ENCODE results near the gene TECPR1. TPM values are rescaled to one million over a fixed set of nuclear protein-coding genes. Genes with fewer than 3 reads are reported as not detected.

TECPR1 gene
- total RNA-seq, 1 experiment from 2014 or later: 13.9 TPM

DNA sequence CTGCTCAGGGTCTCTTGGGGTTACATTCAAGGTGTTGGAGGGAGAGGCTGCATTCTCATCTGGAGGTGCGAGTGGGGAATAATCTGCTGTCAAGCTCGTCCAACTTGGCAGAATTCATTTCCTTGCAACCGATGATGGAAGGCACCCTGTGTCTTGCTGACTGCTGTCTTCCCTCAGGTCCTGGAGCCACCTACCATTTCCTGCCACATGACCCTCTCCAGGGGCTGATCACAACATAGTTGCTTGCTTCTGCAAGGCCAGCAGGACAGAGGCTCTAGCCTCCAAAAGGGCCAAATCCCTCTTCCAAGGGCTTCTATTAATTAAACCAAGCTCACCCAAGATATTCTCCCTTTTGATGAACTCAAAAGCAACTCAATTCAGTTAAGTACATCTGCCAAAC is 15.3 kb upstream of the TECPR1 start:
- Mint-ChIP-seq H3K9me3 (no peaks in the 10 kb centered on the region), H3K36me3 (ENCODE audit: insufficient read depth in 1 of 3, low read depth in 3 of 3) (peaks cover 0 to 6% (median 0%) of the 10 kb centered on the region in 3 experiments; a peak in 1 of 7 replicates), H3K27me3 (ENCODE audit: low read depth) (no peaks in the 10 kb centered on the region; the same call in 1 of the 2 replicates), H3K27ac (no peak overlapping the region), H3K4me3 (no peak overlapping the region), H3K4me1 (peaks cover 0 to 4% of the 10 kb centered on the region in 2 experiments; a peak in 3 of 4 replicates)
- H2BK15ac ChIP-seq (ENCODE audit: low read depth, low read length): no peak overlapping the region
- no peaks in the 10 kb centered on the region for H3K23me2 ChIP-seq (ENCODE audit: insufficient read length, low read depth, low read length, poor library complexity, severe bottlenecking)
- no peak overlapping the region for H2BK120ac ChIP-seq (ENCODE audit: low read depth, low read length, poor library complexity, severe bottlenecking)
- H4K8ac ChIP-seq (replicated peaks; ENCODE audit: insufficient read length, low read depth, low read length): no peak overlapping the region
- H3K14ac ChIP-seq (ENCODE audit: insufficient read depth, low read length): no peak overlapping the region
- H3K9me3 ChIP-seq (ENCODE audit: control insufficient read depth, low read depth, low read length): no peaks in the 10 kb centered on the region
- no peak overlapping the region for H3K9ac ChIP-seq (ENCODE audit: extremely low read depth, insufficient read length, low read length)
- no peaks in the 10 kb centered on the region for H3K4me1 ChIP-seq (ENCODE audit: insufficient read depth, low read length)
- WGBS (ENCODE audit: extremely low coverage, insufficient read length, low lambda C conversion rate): no CpG with 5 or more reads among the region's 3 CpGs
- no peak overlapping the region for H3K4me2 ChIP-seq (ENCODE audit: insufficient read depth, insufficient read length, low read length)
- no peaks in the 10 kb centered on the region for H3K27me3 ChIP-seq (ENCODE audit: insufficient read depth, low read length)
- DNase-seq: no peak
- H3K4ac ChIP-seq (ENCODE audit: low read depth, low read length): no peak overlapping the region
- no peaks in the 10 kb centered on the region for H3K79me2 ChIP-seq (ENCODE audit: insufficient read depth, low read length)
- H2AFZ ChIP-seq (ENCODE audit: low read length): no peak overlapping the region
- no peak overlapping the region for H2BK12ac ChIP-seq (ENCODE audit: insufficient read length, low read depth, low read length)
- no peaks in the 10 kb centered on the region for H3K79me1 ChIP-seq (ENCODE audit: insufficient read depth, low read depth, low read length, poor library complexity, severe bottlenecking)
- no peak overlapping the region for H3K56ac ChIP-seq (ENCODE audit: insufficient read length, low read depth, low read length)
- no peak overlapping the region for H2BK20ac ChIP-seq (ENCODE audit: low read depth, low read length, poor library complexity, severe bottlenecking)
- H3K18ac ChIP-seq (ENCODE audit: insufficient read length, low read depth, low read length): no peak overlapping the region
- no peak overlapping the region for H3K27ac ChIP-seq (ENCODE audit: insufficient read length, low read depth, low read length)
- no peak overlapping the region for H4K91ac ChIP-seq (ENCODE audit: insufficient read length, low read depth, low read length)
- no peak overlapping the region for H4K5ac ChIP-seq (ENCODE audit: insufficient read length, low read depth, low read length)
- no peak overlapping the region for H2AK5ac ChIP-seq (ENCODE audit: insufficient read length, low read length)
- H2BK5ac ChIP-seq (ENCODE audit: insufficient read length, low read length): no peak overlapping the region
- H4K20me1 ChIP-seq (ENCODE audit: control insufficient read depth, insufficient read depth, insufficient read length): no peaks in the 10 kb centered on the region
- TF ChIP-seq, protein P1, sequence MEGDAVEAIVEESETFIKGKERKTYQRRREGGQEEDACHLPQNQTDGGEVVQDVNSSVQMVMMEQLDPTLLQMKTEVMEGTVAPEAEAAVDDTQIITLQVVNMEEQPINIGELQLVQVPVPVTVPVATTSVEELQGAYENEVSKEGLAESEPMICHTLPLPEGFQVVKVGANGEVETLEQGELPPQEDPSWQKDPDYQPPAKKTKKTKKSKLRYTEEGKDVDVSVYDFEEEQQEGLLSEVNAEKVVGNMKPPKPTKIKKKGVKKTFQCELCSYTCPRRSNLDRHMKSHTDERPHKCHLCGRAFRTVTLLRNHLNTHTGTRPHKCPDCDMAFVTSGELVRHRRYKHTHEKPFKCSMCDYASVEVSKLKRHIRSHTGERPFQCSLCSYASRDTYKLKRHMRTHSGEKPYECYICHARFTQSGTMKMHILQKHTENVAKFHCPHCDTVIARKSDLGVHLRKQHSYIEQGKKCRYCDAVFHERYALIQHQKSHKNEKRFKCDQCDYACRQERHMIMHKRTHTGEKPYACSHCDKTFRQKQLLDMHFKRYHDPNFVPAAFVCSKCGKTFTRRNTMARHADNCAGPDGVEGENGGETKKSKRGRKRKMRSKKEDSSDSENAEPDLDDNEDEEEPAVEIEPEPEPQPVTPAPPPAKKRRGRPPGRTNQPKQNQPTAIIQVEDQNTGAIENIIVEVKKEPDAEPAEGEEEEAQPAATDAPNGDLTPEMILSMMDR (conservative IDR thresholded peaks at IDR 0.05): no peak
- H3K23ac ChIP-seq (ENCODE audit: insufficient read length, low read depth, low read length): no peak overlapping the region
- H3T11ph ChIP-seq (ENCODE audit: low read length): no peak overlapping the region
